Esophagus squamous epithelium (tissue), 5 donors: ENCODE measurements around the gene KRTAP2-4. TPM values are rescaled to one million over a fixed set of nuclear protein-coding genes. Genes with fewer than 3 reads are reported as not detected.
"Not testable (repeated sequence)": the region's sequence is repeated elsewhere in the genome, so short reads cannot be mapped to it uniquely, and the experiment has no call there.

Experiments used
- DNase-seq: peaks from one replicate; lab custom pipeline; 2025; lab: John Stamatoyannopoulos, UW
- H3K27ac ChIP-seq, 4 donors: fragments of 200-600 bp; sonication (generic); one replicate each; pipeline ENCODE4 v1.5.1; 2016 to 2019; ENCODE audit warnings: mild to moderate bottlenecking in 1 of 4
- H3K27me3 ChIP-seq, 4 donors: fragments of 200-600 bp; sonication (generic); 1 replicate in 3 of 4; 2 replicates in 1 of 4; pipeline versions ENCODE4 v1.5.1 to v1.6.0; 2017 to 2021; ENCODE audit warnings: antibody characterized with exemption in 1 of 4
- H3K36me3 ChIP-seq, 3 donors: fragments of 200-600 bp; sonication (generic); one replicate each; pipeline ENCODE4 v1.5.1; 2016 to 2019
- H3K4me1 ChIP-seq, 3 donors: fragments of 200-600 bp; sonication (generic); one replicate each; pipeline ENCODE4 v1.5.1; 2017 to 2019
- H3K4me3 ChIP-seq, 4 donors: fragments of 200-600 bp; sonication (generic); 1 replicate in 3 of 4; 2 replicates in 1 of 4; pipeline ENCODE4 v1.5.1; 2016 to 2019; ENCODE audit warnings: mild to moderate bottlenecking in 2 of 4, moderate library complexity in 1 of 4
- H3K9me3 ChIP-seq, 3 donors: fragments of 200-600 bp; sonication (generic); one replicate each; pipeline ENCODE4 v1.5.1; 2016 to 2019
- POLR2A ChIP-seq, 4 donors: fragments of 450-650 bp; IDR thresholded peaks; one replicate each; pipeline ENCODE4 v1.6.1; 2017; ENCODE audit warnings: antibody characterized with exemption in 4 of 4, mild to moderate bottlenecking in 4 of 4, moderate library complexity in 3 of 4
- WGBS, 2 donors: methylation state at CpG; one replicate each; pipeline ENCODE4 v1.1.5; 2018; 5-methylcytosine and 5-hydroxymethylcytosine counted together
- intact Hi-C: fragments of 100-400 bp; cut with DNase I; formaldehyde crosslinking; loops from one replicate; pipeline ENCODE4 v1.15.0; 2022
- total RNA-seq, 4 donors: library from RNA; depleted of rRNA; stranded (reverse); fragments of >200 nt; gene quantifications; one replicate each; pipeline ENCODE4 v1.1.0, GENCODE V29; 2016
- TF ChIP-seq, protein P1 (sequence below), 6 experiments: fragments of 450-650 bp in 4 of 6; fragments of 200-600 bp in 2 of 6; sonication (generic) in 2 of 6; IDR thresholded peaks; one replicate each; pipeline ENCODE4 v1.5.1; 2016 to 2019; ENCODE audit warnings: antibody characterized with exemption in 6 of 6, mild to moderate bottlenecking in 4 of 6, moderate library complexity in 4 of 6
- donor health status: DM: yes; HTN: yes; CAD: no.

KRTAP2-4 gene
- total RNA-seq, 4 donors from 2014 or later, result not detected

DNA sequence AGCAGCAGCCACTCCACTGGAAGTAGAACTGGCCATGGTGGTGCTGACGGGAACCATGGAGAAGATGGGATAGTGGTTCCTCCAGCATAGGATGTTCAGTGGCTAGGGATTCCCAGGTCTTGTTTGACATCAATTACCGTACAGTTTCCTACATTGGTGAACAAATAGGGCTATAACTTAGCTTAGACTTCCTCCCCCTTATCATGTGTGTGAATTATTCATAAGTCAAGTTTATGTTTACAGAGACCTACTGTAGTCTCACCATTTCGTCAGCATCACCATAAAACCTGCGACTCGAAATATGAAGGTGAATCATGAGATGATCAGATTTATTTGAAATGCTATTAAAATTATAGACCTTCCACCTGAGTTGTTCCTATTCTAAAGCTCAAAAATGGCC lies 6.9 kb downstream of the KRTAP2-4 start:
- Histone ChIP-seq H3K27me3 (peaks cover 0 to 15% (median 0%) of the 10 kb centered on the region in 4 donors), H3K36me3 (no peaks in the 10 kb centered on the region), H3K27ac (no peak overlapping the region), H3K9me3 (no peaks in the 10 kb centered on the region), H3K4me3 (no peak overlapping the region), H3K4me1 (no peaks in the 10 kb centered on the region)
- intact Hi-C loops, result no loop called here
- no peak for DNase-seq
- no peak for TF ChIP-seq POLR2A (IDR thresholded peaks at IDR 0.05)
- TF ChIP-seq, protein P1, sequence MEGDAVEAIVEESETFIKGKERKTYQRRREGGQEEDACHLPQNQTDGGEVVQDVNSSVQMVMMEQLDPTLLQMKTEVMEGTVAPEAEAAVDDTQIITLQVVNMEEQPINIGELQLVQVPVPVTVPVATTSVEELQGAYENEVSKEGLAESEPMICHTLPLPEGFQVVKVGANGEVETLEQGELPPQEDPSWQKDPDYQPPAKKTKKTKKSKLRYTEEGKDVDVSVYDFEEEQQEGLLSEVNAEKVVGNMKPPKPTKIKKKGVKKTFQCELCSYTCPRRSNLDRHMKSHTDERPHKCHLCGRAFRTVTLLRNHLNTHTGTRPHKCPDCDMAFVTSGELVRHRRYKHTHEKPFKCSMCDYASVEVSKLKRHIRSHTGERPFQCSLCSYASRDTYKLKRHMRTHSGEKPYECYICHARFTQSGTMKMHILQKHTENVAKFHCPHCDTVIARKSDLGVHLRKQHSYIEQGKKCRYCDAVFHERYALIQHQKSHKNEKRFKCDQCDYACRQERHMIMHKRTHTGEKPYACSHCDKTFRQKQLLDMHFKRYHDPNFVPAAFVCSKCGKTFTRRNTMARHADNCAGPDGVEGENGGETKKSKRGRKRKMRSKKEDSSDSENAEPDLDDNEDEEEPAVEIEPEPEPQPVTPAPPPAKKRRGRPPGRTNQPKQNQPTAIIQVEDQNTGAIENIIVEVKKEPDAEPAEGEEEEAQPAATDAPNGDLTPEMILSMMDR (IDR thresholded peaks at IDR 0.05), result no peak
- 87 to 89% methylated on average over 5 of the region's 5 CpGs for WGBS, 2 donors

DNA sequence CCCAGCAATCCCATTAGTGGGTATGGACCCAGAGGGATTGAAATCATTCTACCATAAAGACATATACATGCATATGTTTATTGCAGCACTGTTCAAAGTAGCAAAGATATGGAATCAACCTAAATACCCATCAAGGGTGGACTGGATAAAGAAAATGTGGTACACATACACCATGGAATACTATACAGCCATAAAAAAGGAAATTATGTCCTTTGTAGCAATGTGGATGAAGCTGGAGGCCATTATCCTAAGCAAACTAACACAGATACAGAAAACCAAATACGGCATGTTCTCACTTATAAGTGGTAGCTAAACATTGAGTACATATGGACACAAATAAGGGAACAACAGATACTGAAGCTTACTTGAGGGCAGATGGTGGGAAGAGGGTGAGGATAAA lies 8.1 kb downstream of the KRTAP2-4 start:
- intact Hi-C loops, result no loop called here
- WGBS, 2 donors, result 89 to 93% methylated on average over 1 of the region's 1 CpG
- peaks cover 0 to 15% (median 0%) of the 10 kb centered on the region in 4 donors for H3K27me3 ChIP-seq
- no peaks in the 10 kb centered on the region for H3K9me3 ChIP-seq
- no peak for DNase-seq
- H3K4me3 ChIP-seq, result no peak overlapping the region
- H3K36me3 ChIP-seq, result no peaks in the 10 kb centered on the region
- H3K27ac ChIP-seq, result no peak overlapping the region
- no peak for TF ChIP-seq POLR2A (IDR thresholded peaks at IDR 0.05)
- TF ChIP-seq, protein P1 (IDR thresholded peaks at IDR 0.05), result no peak
- no peaks in the 10 kb centered on the region for H3K4me1 ChIP-seq

DNA sequence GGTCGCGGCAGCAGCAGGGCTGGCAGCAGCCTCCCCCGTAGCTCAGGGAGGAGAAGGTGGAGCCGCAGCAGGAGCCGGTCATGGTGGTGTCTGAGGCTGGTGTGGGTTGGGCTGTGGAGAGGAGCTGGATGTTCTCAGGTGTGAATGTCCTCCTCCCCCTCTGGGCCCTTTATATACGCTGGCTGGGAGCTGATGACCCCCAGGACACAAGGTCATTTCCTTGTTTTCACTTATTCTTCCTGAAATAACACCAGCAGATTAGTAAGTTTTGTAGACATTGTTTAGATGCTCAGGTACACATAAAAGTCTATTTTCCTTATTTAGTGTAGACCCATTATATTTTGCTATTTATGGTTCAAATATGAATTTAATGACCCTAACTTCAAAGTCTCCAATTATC lies 10.5 kb downstream of the KRTAP2-4 start, which contains the start of gene KRTAP2-2:
Gene KRTAP2-2 (minus strand): TSS at position 101 of the 400 bp plus-strand sequence. CDS start 19 bp downstream, at position 82.
- H3K9me3 ChIP-seq, DNase-seq, H3K4me3 ChIP-seq, H3K27ac ChIP-seq, H3K36me3 ChIP-seq, H3K4me1 ChIP-seq, intact Hi-C loops: not testable (repeated sequence)
- peaks cover 0 to 15% (median 0%) of the 10 kb centered on the region in 4 donors for H3K27me3 ChIP-seq
- 38 to 59% methylated on average over 1 of the region's 6 CpGs for WGBS, 2 donors

DNA sequence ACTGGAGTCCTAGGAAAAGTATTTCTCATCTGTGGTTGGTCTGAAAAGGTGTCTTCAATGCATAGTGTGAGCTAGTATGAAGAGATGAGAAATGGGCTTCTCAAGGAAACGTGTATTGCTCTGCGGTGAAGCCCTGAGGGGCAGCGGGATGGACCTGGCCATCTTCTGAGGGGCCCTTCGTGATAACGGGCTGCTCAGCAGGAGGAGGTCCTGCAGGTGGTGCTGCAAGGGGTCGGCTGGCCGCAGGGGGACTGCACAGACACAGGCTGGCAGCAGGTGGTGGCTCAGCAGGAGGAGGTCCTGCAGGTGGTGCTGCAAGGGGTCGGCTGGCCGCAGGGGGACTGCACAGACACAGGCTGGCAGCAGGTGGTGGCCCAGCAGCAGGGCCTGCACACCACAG lies 11.1 kb downstream of the KRTAP2-4 start:
- H3K4me1 ChIP-seq, H3K4me3 ChIP-seq, H3K27ac ChIP-seq, H3K9me3 ChIP-seq, H3K36me3 ChIP-seq, intact Hi-C loops, DNase-seq: not testable (repeated sequence)
- H3K27me3 ChIP-seq, result peaks cover 0 to 15% (median 0%) of the 10 kb centered on the region in 4 donors
- 81 to 84% methylated on average over 7 of the region's 9 CpGs for WGBS, 2 donors

DNA sequence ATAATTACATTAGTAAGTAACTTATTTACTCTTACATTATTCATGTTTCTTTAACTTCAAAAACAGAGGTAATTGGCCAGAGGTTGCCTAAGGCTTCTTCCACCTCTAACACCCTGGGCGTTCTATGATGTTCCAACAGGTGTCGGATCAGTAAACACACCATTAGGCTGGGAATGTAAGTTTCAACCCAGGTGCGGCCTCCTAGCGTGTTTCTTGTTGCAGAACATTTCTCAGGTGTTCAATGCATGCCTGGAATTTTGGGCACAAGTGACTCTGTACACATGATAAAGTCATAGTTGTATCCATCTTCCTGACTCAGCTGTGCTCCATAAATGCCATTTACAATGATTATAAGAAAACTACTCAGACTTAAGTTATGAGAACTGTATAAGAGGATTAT lies 11.7 kb downstream of the KRTAP2-4 start:
- intact Hi-C loops, result no loop called here
- Histone ChIP-seq H3K27me3 (peaks cover 0 to 18% (median 0%) of the 10 kb centered on the region in 4 donors), H3K27ac (no peak overlapping the region), H3K4me3 (no peak overlapping the region), H3K36me3 (no peaks in the 10 kb centered on the region), H3K9me3 (no peaks in the 10 kb centered on the region), H3K4me1 (no peaks in the 10 kb centered on the region)
- no peak for DNase-seq
- WGBS, 2 donors, result 69 to 87% methylated on average over 4 of the region's 4 CpGs
- no peak for TF ChIP-seq POLR2A (IDR thresholded peaks at IDR 0.05)
- TF ChIP-seq, protein P1 (IDR thresholded peaks at IDR 0.05), result no peak

DNA sequence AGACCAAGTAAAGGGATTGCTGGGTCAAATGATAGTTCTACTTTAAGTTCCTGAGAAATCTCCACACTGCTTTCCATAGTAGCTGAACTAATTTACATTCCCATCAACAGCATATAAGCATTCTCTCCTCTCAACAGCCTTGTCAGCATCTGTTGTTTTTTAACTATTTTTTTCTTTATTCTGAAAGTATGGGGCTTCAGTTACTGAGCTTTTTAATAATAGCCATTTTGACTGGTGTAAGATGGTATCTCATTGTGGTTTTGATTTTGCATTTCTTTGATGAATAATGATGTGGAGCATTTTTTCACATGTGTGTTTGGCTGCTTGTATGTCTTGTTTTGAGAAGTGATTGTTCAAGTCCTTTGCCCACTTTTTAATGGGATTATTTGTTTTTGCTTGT lies 13.1 kb downstream of the KRTAP2-4 start:
- intact Hi-C loops, result no loop called here
- H3K27ac ChIP-seq, result no peak overlapping the region
- H3K4me3 ChIP-seq, result no peak overlapping the region
- H3K36me3 ChIP-seq, result no peaks in the 10 kb centered on the region
- no peak for DNase-seq
- H3K4me1 ChIP-seq, result no peaks in the 10 kb centered on the region
- H3K9me3 ChIP-seq, result no peaks in the 10 kb centered on the region
- peaks cover 0 to 16% (median 0%) of the 10 kb centered on the region in 4 donors for H3K27me3 ChIP-seq
- TF ChIP-seq, protein P1 (IDR thresholded peaks at IDR 0.05), result no peak
- no peak for TF ChIP-seq POLR2A (IDR thresholded peaks at IDR 0.05)
